MM.1S (cell line): ENCODE measurements around the gene ARID4B.
"Not testable (repeated sequence)": the region's sequence is repeated elsewhere in the genome, so short reads cannot be mapped to it uniquely, and the experiment has no call there.

Source experiments
- DNase-seq: peaks from one replicate; pipeline ENCODE4 v3.0.0-alpha.2; 2015
- H2AFZ ChIP-seq: fragments of 300-600 bp; sonication (generic); 2 replicates; pipeline ENCODE4 v1.6.0; 2016; ENCODE audit warnings: antibody characterized with exemption, low read length
- H3F3A ChIP-seq: fragments of 300-600 bp; sonication (generic); 2 replicates; pipeline ENCODE4 v1.6.1; 2016; ENCODE audit warnings: mild to moderate bottlenecking, antibody characterized with exemption, low read length, moderate library complexity, mixed read lengths; ENCODE audit not compliant: insufficient read depth
- H3K27ac ChIP-seq: fragments of 300-600 bp; sonication (generic); 2 replicates; pipeline ENCODE4 v1.5.1; 2016; ENCODE audit warnings: mild to moderate bottlenecking, low read length
- H3K27me3 ChIP-seq: fragments of 300-600 bp; sonication (generic); replicated peaks from 2 replicates; pipeline ENCODE4 v1.6.0; 2016; ENCODE audit warnings: low read length; ENCODE audit not compliant: insufficient read depth
- H3K36me3 ChIP-seq: fragments of 300-600 bp; sonication (generic); replicated peaks from 2 replicates; pipeline ENCODE4 v1.6.1; 2016; ENCODE audit warnings: mild to moderate bottlenecking, low read length, mixed read lengths; ENCODE audit not compliant: insufficient read depth
- H3K4me1 ChIP-seq: fragments of 300-600 bp; sonication (generic); 2 replicates; pipeline ENCODE4 v1.6.1; 2016; ENCODE audit warnings: low read length, mixed read lengths
- H3K4me2 ChIP-seq: fragments of 300-600 bp; sonication (generic); 2 replicates; pipeline ENCODE4 v1.6.0; 2016; ENCODE audit warnings: low read depth, low read length
- H3K4me3 ChIP-seq: fragments of 300-600 bp; sonication (generic); 2 replicates; pipeline ENCODE4 v1.5.1; 2016; ENCODE audit warnings: low read length, mixed read lengths
- H3K79me2 ChIP-seq: fragments of 300-600 bp; sonication (generic); 2 replicates; pipeline ENCODE4 v1.6.1; 2016; ENCODE audit warnings: mixed run types, low read length, mixed read lengths
- H3K9ac ChIP-seq: fragments of 300-600 bp; sonication (generic); 2 replicates; pipeline ENCODE4 v1.6.1; 2016; ENCODE audit warnings: low read length, mixed read lengths
- H3K9me2 ChIP-seq: fragments of 300-600 bp; sonication (generic); replicated peaks from 2 replicates; pipeline ENCODE4 v1.6.1; 2016; ENCODE audit warnings: mild to moderate bottlenecking, low read length, mixed read lengths; ENCODE audit not compliant: insufficient read depth
- H3K9me3 ChIP-seq: fragments of 300-600 bp; sonication (generic); replicated peaks from 2 replicates; pipeline ENCODE4 v1.6.1; 2016; ENCODE audit warnings: mild to moderate bottlenecking, low read length, mixed read lengths; ENCODE audit not compliant: insufficient read depth
- H4K20me1 ChIP-seq: fragments of 300-600 bp; sonication (generic); 2 replicates; pipeline ENCODE4 v1.6.1; 2016; ENCODE audit warnings: mild to moderate bottlenecking, low read length, moderate library complexity, mixed read lengths; ENCODE audit not compliant: insufficient read depth
- EZH2 ChIP-seq: fragments of 300-600 bp; sonication (generic); optimal IDR thresholded peaks from 2 replicates; pipeline ENCODE3; 2017; ENCODE audit warnings: low read depth, mild to moderate bottlenecking, antibody characterized with exemption, low read length, mixed read lengths
- EZH2phosphoT487 ChIP-seq: fragments of 300-600 bp; sonication (generic); IDR thresholded peaks from 2 replicates; pipeline ENCODE4 v1.6.1; 2018; ENCODE audit warnings: antibody characterized with exemption, low read length
- TF ChIP-seq, protein P1 (sequence below): fragments of 300-600 bp; sonication (generic); IDR thresholded peaks from 2 replicates; pipeline ENCODE4 v1.5.1; 2016; ENCODE audit warnings: antibody characterized with exemption, low read length, mixed read lengths

ARID4B gene

GRCh38 chr1:235160957-235161684 lies 166.9 kb downstream of the ARID4B start, which contains the start of gene RBM34:
Gene RBM34, minus strand, starts transcription at chr1:235161250. Its CDS starts 24 bp downstream, at chr1:235161226.
- TF ChIP-seq, protein P1, sequence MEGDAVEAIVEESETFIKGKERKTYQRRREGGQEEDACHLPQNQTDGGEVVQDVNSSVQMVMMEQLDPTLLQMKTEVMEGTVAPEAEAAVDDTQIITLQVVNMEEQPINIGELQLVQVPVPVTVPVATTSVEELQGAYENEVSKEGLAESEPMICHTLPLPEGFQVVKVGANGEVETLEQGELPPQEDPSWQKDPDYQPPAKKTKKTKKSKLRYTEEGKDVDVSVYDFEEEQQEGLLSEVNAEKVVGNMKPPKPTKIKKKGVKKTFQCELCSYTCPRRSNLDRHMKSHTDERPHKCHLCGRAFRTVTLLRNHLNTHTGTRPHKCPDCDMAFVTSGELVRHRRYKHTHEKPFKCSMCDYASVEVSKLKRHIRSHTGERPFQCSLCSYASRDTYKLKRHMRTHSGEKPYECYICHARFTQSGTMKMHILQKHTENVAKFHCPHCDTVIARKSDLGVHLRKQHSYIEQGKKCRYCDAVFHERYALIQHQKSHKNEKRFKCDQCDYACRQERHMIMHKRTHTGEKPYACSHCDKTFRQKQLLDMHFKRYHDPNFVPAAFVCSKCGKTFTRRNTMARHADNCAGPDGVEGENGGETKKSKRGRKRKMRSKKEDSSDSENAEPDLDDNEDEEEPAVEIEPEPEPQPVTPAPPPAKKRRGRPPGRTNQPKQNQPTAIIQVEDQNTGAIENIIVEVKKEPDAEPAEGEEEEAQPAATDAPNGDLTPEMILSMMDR, result peak; percentile 18; the same call in 1 of the 2 replicates
- TF ChIP-seq EZH2phosphoT487, result no peak
- H3K36me3 ChIP-seq, result 0 out of 2 replicates have a peak, but pooled peaks cover 3% of the 10 kb centered on the region

GRCh38 chr1:235160383-235160956 lies 167.5 kb downstream of the ARID4B start:
- no peaks in the 10 kb centered on the region for H3K9me3 ChIP-seq
- H2AFZ ChIP-seq, result peak overlapping the region; percentile 77

More at GRCh38 chr1:235160957-235161684, 166.9 kb downstream of the ARID4B start, which contains the start of gene RBM34:
- Histone ChIP-seq H2AFZ (peak within 1 kb of the TSS; percentile 77), H3K4me1 (peaks cover 8% of the 10 kb centered on the region; the same call in 1 of the 2 replicates), H3F3A (0 out of 2 replicates have a peak, but pooled peaks cover 8% of the 10 kb centered on the region), H3K27ac (peak within 1 kb of the TSS; percentile 63), H3K9me2 (no peaks in the 10 kb centered on the region), H3K9me3 (no peaks in the 10 kb centered on the region), H3K27me3 (no peaks in the 10 kb centered on the region), H4K20me1 (no peaks in the 10 kb centered on the region), H3K9ac (peak within 1 kb of the TSS; percentile 77), H3K4me2 (peak within 1 kb of the TSS; percentile 69), H3K79me2 (peaks cover 46% of the 10 kb centered on the region), H3K4me3 (peak within 1 kb of the TSS; percentile 82)
- DNase-seq, result peak; percentile 92

GRCh38 chr1:235159930-235160329 lies 168.0 kb downstream of the ARID4B start:
- H3K9ac ChIP-seq, result peak overlapping the region; percentile 77; the same call in 1 of the 2 replicates
- not testable (repeated sequence) for H3F3A ChIP-seq, H3K9me2 ChIP-seq, H4K20me1 ChIP-seq, H3K36me3 ChIP-seq, H3K9me3 ChIP-seq, H2AFZ ChIP-seq, H3K27me3 ChIP-seq, H3K4me1 ChIP-seq, DNase-seq, H3K27ac ChIP-seq
- H3K4me3 ChIP-seq, result peak overlapping the region; percentile 82
- peaks cover 49% of the 10 kb centered on the region for H3K79me2 ChIP-seq
- H3K4me2 ChIP-seq, result peak overlapping the region; percentile 69

More at GRCh38 chr1:235160383-235160956, 167.5 kb downstream of the ARID4B start:
- Histone ChIP-seq H3K4me2 (peak overlapping the region; percentile 69), H3K27ac (peak overlapping the region; percentile 63), H3K4me3 (peak overlapping the region; percentile 82), H3K27me3 (no peaks in the 10 kb centered on the region), H3K9ac (peak overlapping the region; percentile 77), H4K20me1 (no peaks in the 10 kb centered on the region), H3F3A (0 out of 2 replicates have a peak, but pooled peaks cover 8% of the 10 kb centered on the region), H3K36me3 (0 out of 2 replicates have a peak, but pooled peaks cover 3% of the 10 kb centered on the region), H3K9me2 (no peaks in the 10 kb centered on the region), H3K4me1 (peaks cover 8% of the 10 kb centered on the region; the same call in 1 of the 2 replicates), H3K79me2 (peaks cover 49% of the 10 kb centered on the region)
- DNase-seq, result peak; percentile 81
- no peak for TF ChIP-seq EZH2
- TF ChIP-seq, protein P1, result no peak
- TF ChIP-seq EZH2phosphoT487, result no peak

DNA sequence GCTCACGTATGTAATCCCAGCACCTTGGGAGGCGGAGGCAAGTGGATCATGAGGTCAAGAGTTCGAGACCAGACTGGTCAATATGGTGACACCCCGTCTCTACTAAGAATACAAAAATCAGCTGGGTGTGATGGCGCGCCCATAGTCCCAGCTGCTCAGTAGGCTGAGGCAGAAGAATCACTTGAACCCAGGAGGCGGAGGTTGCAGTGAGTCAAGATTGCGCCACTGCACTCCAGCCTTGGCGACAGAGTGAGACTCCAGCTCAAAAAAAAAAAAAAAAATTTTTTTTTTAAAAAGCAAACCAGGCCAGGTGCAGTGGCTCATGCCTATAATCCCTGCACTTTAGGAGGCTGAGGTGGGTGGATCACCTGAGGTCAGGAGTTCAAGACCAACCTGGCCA lies 168.7 kb downstream of the ARID4B start:
- not testable (repeated sequence) for H3K4me1 ChIP-seq, H3K4me3 ChIP-seq, H3F3A ChIP-seq, H3K27me3 ChIP-seq, DNase-seq, H3K4me2 ChIP-seq, H2AFZ ChIP-seq, H3K9ac ChIP-seq, H3K9me3 ChIP-seq, H3K27ac ChIP-seq, H3K9me2 ChIP-seq, H3K36me3 ChIP-seq, H4K20me1 ChIP-seq
- H3K79me2 ChIP-seq, result peaks cover 49% of the 10 kb centered on the region
